K562 (cell line): ENCODE measurements around the gene CORO2A. TPM values are rescaled to one million over a fixed set of nuclear protein-coding genes. Genes with fewer than 3 reads are reported as not detected.
A peak's percentile ranks its signal among the peaks of the same experiment; 100 is the strongest.

ENCODE experiments used
- CREBBP ChIP-seq: IDR thresholded peaks from one replicate; pipeline ENCODE4 v1.6.1; 2012; ENCODE audit warnings: low read depth, mild to moderate bottlenecking, control low read depth, inconsistent platforms, low read length
- GATA2 ChIP-seq: sonication (generic); formaldehyde crosslinking; IDR thresholded peaks from 2 replicates; pipeline ENCODE4 v1.4.0; 2020; ENCODE audit warnings: mild to moderate bottlenecking, missing genetic modification reagents
- HINFP ChIP-seq: fragments of 450-650 bp; conservative IDR thresholded peaks from 2 replicates; pipeline ENCODE4 v1.6.1; 2016; ENCODE audit warnings: missing genetic modification characterization, low read depth, mild to moderate bottlenecking, control low read depth, missing compliant biosample characterization
- KAT2B ChIP-seq: IDR thresholded peaks from one replicate; pipeline ENCODE4 v1.6.1; 2012; ENCODE audit warnings: low read depth, mild to moderate bottlenecking, control low read depth, inconsistent platforms, low read length, moderate library complexity
- MAX ChIP-seq: sonication (generic); formaldehyde crosslinking; IDR thresholded peaks from 2 replicates; pipeline ENCODE4 v1.9.0; 2022; ENCODE audit warnings: mild to moderate bottlenecking, missing genetic modification reagents
- MYBL2 ChIP-seq, 2 experiments: fragments of 450-650 bp in 1 of 2; sonication (generic) in 1 of 2; formaldehyde crosslinking in 1 of 2; IDR thresholded peaks; 2 replicates each; pipeline versions ENCODE4 v1.6.1 to v1.8.1; 2017 to 2022; ENCODE audit warnings: borderline replicate concordance in 1 of 2, inconsistent platforms in 1 of 2, low read depth in 1 of 2, mild to moderate bottlenecking in 1 of 2, missing genetic modification reagents in 1 of 2, moderate library complexity in 1 of 2
- NCOA4 ChIP-seq: fragments of 450-650 bp; IDR thresholded peaks from 2 replicates; pipeline ENCODE4 v1.6.1; 2018; ENCODE audit warnings: mild to moderate bottlenecking; ENCODE audit not compliant: partially characterized antibody
- NKRF ChIP-seq: fragments of 450-650 bp; IDR thresholded peaks from 2 replicates; pipeline ENCODE4 v1.6.1; 2016; ENCODE audit warnings: borderline replicate concordance
- PKNOX1 ChIP-seq: fragments of 450-650 bp; IDR thresholded peaks from 2 replicates; pipeline ENCODE4 v1.6.1; 2016
- SAFB ChIP-seq: fragments of 200-400 bp; formaldehyde crosslinking; IDR thresholded peaks from 2 replicates; pipeline ENCODE4 v1.6.1; 2017; ENCODE audit warnings: low read depth, low read length, borderline replicate concordance
- SMARCC2 ChIP-seq: fragments of 450-650 bp; IDR thresholded peaks from 2 replicates; pipeline ENCODE4 v1.6.1; 2017; ENCODE audit warnings: antibody characterized with exemption, moderate library complexity, mild to moderate bottlenecking, low read depth
- ZBTB17 ChIP-seq: fragments of 450-650 bp; formaldehyde crosslinking; IDR thresholded peaks from 2 replicates; pipeline ENCODE4 v1.4.0; 2020; ENCODE audit warnings: mild to moderate bottlenecking
- ZBTB5 ChIP-seq: fragments of 450-650 bp; IDR thresholded peaks from 2 replicates; pipeline ENCODE4 v1.6.1; 2017; ENCODE audit warnings: antibody characterized with exemption
- ZFP91 ChIP-seq: sonication (generic); formaldehyde crosslinking; IDR thresholded peaks from 2 replicates; pipeline ENCODE4 v1.8.0; 2022; ENCODE audit warnings: mild to moderate bottlenecking, missing genetic modification reagents
- ZFX ChIP-seq: sonication (generic); formaldehyde crosslinking; IDR thresholded peaks from 2 replicates; pipeline ENCODE4 v1.8.0; 2022; ENCODE audit warnings: mild to moderate bottlenecking, missing genetic modification reagents, moderate library complexity
- ZNF146 ChIP-seq: IDR thresholded peaks from one replicate; pipeline ENCODE4 v1.6.1; 2018; ENCODE audit warnings: missing compliant biosample characterization; ENCODE audit not compliant: unreplicated experiment
- ZNF184 ChIP-seq: sonication (generic); formaldehyde crosslinking; IDR thresholded peaks from 2 replicates; pipeline ENCODE4 v1.5.0; 2020; ENCODE audit warnings: missing genetic modification reagents
- ZNF589 ChIP-seq: fragments of 200-800 bp; sonication (Bioruptor generic); IDR thresholded peaks from 2 replicates; pipeline ENCODE4 v1.6.1; 2016; ENCODE audit warnings: low read depth, missing genetic modification characterization, missing compliant biosample characterization
- ZNF695 ChIP-seq: fragments of 450-650 bp; formaldehyde crosslinking; IDR thresholded peaks from 2 replicates; pipeline ENCODE4 v1.4.0; 2020; ENCODE audit warnings: mild to moderate bottlenecking, moderate library complexity
- polyA plus RNA-seq, 8 experiments: library from polyadenylated mRNA; depleted of rRNA in 4 of 8; stranded (reverse) in 5 of 8; unstranded in 3 of 8; fragments of >200 nt; fragmentation: Nextera tagmentation in 2 of 8; fragmentation: Illumina TruSeq in 1 of 8; extraction: Ambion mirVana in 2 of 8; extraction: Trizol in 1 of 8; gene quantifications; 2 replicates each; pipeline versions ENCODE4 v1.2.1 to v1.2.3, GENCODE V29; 2011 to 2014; ENCODE audit warnings: inconsistent platforms in 1 of 8, missing spikeins in 1 of 8
- total RNA-seq, 7 experiments: library from RNA; depleted of rRNA in 6 of 7; stranded (reverse); fragments of >200 nt in 6 of 7; fragmentation: Illumina TruSeq in 2 of 7; extraction: Trizol in 2 of 7; gene quantifications; 2 replicates each; pipeline versions ENCODE4 v1.2.1 to v1.2.3, GENCODE V29; 2011 to 2021; ENCODE audit warnings: low replicate concordance in 1 of 7

CORO2A gene
- total and polyA plus RNA-seq, 9 of the 15 experiments (the other 6 are each of a cell fraction or from before 2014, with no cell fraction given), result 9.5 to 26.6 (median 18.0) TPM

- TF ChIP-seq HINFP (tag) (no peak), ZFP91 (CRISPR knock-in tag) (no peak), MYBL2 (IDR thresholded peaks at IDR 0.05; ENCODE audit: low read depth) (no peak), MYBL2 (CRISPR knock-in tag; IDR thresholded peaks at IDR 0.05; ENCODE audit: borderline replicate concordance) (no peak), ZBTB5 (no peak), ZNF589 (CRISPR knock-in tag) (no peak), NKRF (no peak), CREBBP (no peak), SAFB (no peak), SMARCC2 (no peak), ZNF184 (CRISPR knock-in tag) (no peak), NCOA4 (no peak), KAT2B (no peak), GATA2 (CRISPR knock-in tag) (no peak), ZNF695 (CRISPR knock-in tag) (no peak), ZBTB17 (CRISPR knock-in tag) (no peak), PKNOX1 (0 out of 2 replicates have a peak, but pooled peaks have one; percentile 13), ZNF146 (CRISPR knock-in tag) (no peak), MAX (CRISPR knock-in tag) (no peak), ZFX (peak; percentile 7; the same call in 1 of the 2 replicates)
Observed at GRCh38 chr9:98168941-98169488, 23.4 kb downstream of the CORO2A start (continued).
